Left colon (tissue), 2 donors: ENCODE results near the gene AHCY. TPM values are rescaled to one million over a fixed set of nuclear protein-coding genes. Genes with fewer than 3 reads are reported as not detected.
"Not testable (repeated sequence)": the region's sequence is repeated elsewhere in the genome, so short reads cannot be mapped to it uniquely, and the experiment has no call there.

ENCODE experiments used
- ATAC-seq: fragments of 200-7000 bp; cut with Tn5 transposase; one replicate; pipeline ENCODE4 v1.9.1; 2020; ENCODE audit warnings: mild to moderate bottlenecking, moderate library complexity
- DNase-seq, 2 donors: peaks; one replicate each; pipeline ENCODE4 v3.0.0-alpha.2; 2020
- intact Hi-C, 2 donors: fragments of 100-400 bp; cut with DNase I in 1 of 2; cut with micrococcal nuclease in 1 of 2; formaldehyde crosslinking; loops; one replicate each; pipeline versions ENCODE4 v1.11.2 to v1.14.0; 2022; cut with DNase I, micrococcal nuclease
- total RNA-seq, 2 donors: library from RNA; stranded (reverse); fragmentation: NEBNext Ultra II Directional; extraction: Animal tissue kit (Norgen Biotek cat#: 25700); gene quantifications; one replicate each; pipeline ENCODE4 v1.2.1, GENCODE V29; 2021
- donor health status: DM: no; HTN: no; CAD: no.
- donor health status: DM: yes; HTN: yes; CAD: no.

The AHCY gene
- total RNA-seq, 2 donors from 2014 or later = 72.9 to 73.9 TPM

DNA sequence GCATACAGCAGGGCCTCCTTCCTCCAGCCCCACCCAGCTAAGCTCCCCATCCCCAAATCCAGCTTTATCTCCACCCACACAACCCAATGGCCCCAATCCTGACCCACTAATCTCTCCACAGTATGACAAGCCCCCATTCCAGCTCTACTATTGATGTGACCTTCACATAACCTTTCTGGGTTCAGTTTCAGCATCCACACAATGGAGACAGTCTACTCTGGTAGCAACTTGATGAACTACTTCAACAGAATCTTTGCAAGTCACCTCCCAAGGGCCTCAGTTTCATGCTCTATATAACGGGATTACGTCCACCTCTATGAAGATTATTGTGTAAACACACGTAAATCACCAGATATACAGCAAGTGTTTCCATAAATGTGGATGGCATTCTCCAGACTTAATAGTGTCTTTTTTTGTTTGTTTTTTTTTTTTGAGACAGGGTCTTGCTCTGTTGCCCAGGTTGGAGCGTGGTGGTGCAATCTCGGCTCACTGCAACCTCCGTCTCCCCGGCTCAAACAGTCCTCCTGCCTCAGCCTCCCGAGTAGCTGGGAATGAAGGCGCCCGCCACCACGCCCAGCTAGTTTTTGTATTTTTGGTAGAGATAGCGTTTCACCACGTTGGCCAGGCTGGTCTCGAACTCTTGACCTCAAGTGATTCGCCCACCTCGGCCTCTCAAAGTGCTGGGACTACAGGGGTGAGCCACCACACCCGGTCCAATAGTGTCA lies 1.4 kb downstream of the AHCY start:
- intact Hi-C loops = no loop called here
- DNase-seq (peak in 1 of 2 donors; percentile 18), ATAC-seq (no peak)

DNA sequence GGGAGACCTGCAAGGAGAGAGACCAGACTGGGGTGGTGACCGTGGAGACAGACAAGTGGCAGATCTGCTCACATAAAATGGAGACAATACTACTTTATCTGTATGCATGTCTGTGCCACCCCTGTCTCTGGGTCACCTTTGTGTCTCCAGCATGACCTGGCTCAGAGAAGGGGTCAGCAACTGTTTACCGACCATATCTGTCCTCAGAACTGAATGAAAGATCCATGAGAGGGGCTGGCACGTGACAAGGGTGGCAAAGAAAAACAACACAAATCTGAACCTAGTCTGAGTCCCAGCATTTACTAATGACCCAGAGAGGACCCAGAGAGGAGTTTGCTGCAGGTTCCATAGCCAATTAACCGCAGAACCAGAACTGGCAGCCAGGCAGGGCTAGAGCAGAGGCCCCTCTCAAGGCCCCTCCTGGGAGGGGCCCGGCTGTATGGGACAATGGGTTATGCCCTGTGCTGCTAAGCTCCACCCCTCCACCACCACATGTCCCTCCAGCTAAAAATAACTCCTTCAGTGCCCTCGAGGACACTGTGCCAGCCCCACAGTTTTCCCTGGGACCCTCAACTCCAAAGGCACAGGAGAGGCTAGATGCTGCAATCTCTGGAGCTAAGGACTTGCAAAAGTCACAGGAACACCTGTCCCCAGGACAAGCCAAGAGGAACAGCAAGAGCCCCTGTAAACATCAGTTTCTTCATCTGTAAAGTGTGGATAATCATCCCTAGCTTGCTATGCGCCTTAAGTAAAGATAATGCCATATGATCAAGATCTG lies 2.2 kb downstream of the AHCY start:
- DNase-seq (no peak), ATAC-seq (no peak)
- intact Hi-C loops = no loop called here

DNA sequence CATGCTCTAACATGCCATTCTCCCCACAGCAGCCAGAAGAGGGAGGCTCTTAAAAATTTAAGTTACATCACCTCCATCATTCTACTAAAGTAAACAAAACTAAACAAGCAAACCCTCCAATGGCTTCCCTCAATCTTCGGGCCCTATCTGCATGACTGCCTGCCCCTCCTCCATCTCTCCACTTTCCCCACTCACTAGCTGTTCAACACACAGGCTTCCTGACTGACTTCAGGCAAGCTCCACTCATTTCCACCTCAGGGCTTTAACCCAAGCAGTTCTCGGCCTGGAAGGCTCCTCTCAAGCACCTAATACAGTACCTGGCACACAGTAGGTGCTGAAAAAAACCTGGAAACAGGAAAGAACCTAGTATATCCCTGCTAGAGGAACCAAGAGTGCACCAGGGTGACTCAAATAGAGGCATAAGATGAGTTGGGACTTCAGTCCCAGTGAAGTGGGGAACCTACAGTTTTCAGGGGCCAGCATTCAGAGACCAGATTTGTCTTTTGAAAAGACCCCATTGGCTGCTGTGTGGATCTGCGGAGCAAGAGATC lies 2.8 kb downstream of the AHCY start:
- intact Hi-C loops = no loop called here
- no peak for DNase-seq

DNA sequence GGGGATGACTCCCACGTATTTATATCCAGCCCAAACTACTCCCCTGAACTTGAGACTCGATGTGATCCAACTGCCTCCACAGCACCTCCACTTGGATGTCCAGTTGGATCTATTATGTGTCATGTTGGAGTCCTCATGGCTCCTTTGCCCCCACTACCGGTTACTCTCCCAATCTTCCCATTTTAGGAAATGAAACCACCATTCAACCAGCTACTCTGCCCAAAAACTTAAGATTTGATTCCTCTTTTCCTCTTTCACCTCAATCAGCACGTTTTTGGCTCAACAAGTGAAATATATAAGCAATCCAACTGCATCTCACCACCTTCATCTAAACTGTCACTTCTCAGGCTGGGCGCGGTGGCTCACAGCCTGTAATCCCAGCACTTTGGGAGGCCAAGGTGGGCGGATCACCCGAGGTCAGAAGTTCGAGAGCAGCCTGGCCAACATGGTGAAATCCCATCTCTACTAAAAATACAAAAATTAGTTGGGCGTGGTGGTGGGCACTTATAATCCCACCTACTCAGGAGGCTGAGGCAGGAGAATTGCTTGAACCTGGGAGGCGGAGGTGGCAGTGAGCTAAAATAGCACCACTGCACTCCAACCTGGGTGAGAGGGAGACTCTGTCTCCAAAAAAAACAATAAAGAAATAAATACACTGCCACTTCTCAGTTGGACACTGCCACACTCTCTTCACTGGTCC lies 3.4 kb downstream of the AHCY start:
- ATAC-seq (no peak), DNase-seq (no peak)
- intact Hi-C loops = no loop called here

More for the DNA sequence above, 2.8 kb downstream of the AHCY start:
- ATAC-seq = no peak

GRCh38 chr20:34298294-34298784 lies 4.8 kb downstream of the AHCY start:
- ATAC-seq, DNase-seq, intact Hi-C loops: not testable (repeated sequence)

DNA sequence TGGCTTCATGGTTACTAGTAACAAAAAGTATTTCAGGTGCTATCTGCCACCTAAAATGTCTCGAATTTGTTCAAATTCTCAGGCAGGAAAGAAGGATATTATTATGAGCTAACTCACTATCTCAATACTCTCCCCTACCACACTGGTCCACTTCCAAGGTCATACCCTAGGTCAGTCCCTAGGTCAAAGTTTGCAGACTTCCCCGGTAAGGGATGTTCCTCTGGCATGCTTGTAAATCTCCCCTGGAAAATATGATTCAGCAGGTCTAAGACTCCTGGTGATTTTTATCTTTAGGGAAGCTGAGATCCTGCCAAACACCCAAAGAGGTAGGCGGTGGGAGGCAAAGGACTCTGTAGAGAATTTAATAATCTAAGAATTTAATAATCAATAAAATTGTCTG lies 6.7 kb downstream of the AHCY start:
- no peak for ATAC-seq
- intact Hi-C loops = no loop called here
- DNase-seq = no peak

DNA sequence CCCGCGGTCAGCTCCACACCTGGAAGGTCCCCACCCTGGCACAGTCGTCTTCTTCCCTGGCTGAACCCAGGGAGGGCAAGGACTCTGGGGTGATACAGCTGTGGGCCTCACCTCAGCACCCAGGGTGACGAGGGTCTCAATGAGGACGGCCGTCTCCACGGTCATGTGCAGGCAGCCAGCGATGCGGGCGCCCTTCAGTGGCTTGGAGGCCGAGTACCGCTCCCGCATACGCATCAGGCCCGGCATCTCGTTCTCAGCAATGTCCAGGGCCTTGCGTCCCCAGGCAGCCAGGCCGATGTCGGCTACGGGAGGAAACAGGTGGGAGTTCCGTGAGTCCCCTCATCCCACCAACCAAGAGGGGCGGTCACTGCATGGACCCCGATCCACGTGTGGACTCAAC lies 7.9 kb downstream of the AHCY start:
- DNase-seq = no peak
- ATAC-seq = no peak
- intact Hi-C loops = no loop called here

DNA sequence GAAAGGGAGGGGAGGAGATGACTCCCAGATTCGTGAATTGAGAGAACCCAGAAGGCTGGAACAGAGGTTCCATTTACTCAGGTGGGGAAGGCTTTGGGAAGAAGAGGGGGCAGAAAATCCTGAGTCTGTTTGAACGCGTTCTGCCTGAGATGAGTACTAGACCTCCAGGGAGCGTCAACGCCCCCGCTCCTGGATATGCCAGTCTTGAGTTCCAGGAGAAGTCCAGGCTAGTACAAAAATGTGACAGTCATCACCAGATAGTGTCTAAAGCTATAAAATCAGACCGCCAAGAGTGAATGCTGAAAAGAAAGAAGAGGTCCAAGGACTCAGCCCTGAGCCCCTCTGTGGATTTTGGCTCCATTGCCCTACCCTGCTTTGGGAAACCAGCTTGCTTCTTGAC lies 8.6 kb downstream of the AHCY start:
- intact Hi-C loops = no loop called here
- no peak for DNase-seq
- no peak for ATAC-seq

DNA sequence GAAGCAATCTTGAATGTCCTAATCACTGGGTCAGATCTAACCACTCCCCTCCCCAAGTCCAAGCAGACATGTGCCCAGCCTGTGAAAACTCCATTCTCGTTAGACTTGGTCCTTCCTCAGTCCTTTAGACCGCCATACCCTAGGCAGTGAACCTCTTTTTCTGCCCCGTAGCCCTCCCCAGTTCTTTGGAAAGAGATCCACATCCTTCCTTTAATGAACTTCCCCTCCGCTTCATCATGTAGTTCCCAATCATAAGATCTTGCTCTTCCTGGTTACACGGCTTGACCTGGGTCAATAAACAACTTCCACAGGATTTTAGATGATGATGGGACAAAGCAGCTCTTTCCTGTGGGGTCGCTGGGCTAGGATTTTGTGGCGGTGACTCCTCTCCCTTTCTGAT lies 9.6 kb downstream of the AHCY start:
- ATAC-seq (no peak), DNase-seq (no peak)
- intact Hi-C loops = no loop called here

GRCh38 chr20:34293119-34293518 lies 10.0 kb downstream of the AHCY start:
- ATAC-seq (no peak), DNase-seq (no peak)
- intact Hi-C loops = no loop called here

GRCh38 chr20:34292496-34292895 lies 10.7 kb downstream of the AHCY start:
- intact Hi-C loops = no loop called here
- ATAC-seq (no peak), DNase-seq (no peak)

DNA sequence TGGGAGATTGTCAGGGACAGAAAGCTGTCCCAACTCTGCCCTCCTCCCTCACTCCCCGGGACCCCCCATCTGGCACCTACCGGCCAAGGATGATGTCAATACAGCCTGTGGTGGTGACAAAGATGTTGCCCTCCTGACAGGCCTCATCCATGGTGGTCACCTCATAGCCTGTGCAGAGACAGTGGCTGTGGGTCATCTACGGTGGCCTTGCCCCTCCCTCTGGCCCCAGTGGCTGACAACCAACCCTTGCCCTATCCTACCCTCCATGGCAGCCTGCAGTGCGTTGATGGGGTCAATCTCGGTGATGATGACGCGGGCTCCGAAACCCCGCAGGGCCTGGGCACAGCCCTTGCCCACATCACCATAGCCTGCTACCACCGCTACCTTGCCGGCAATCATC lies 12.7 kb downstream of the AHCY start:
- no peak for DNase-seq
- intact Hi-C loops = no loop called here
- ATAC-seq = no peak

DNA sequence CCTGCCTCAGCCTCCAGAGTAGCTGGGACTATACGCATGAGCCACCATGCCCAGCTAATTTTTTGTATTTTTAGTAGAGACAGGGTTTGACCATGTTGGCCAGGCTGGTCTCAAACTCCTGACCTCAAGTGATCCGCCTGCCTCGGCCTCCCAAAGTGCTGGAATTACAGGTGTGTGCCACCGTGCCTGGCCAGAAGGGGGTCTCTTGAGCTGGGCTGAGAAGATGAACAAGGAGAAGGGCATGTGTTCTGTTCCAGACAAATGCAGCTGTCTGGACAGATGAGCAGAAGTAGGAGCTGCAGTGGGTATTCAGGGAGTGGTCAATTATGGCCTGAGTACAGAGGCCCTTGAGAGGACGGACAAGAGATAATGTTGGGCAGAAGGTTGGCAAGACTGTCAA lies 15.7 kb downstream of the AHCY start:
- DNase-seq, ATAC-seq, intact Hi-C loops: not testable (repeated sequence)

GRCh38 chr20:34285450-34285849 lies 17.7 kb downstream of the AHCY start:
- DNase-seq = no peak
- intact Hi-C loops = no loop called here
- no peak for ATAC-seq

GRCh38 chr20:34283844-34284243 lies 19.3 kb downstream of the AHCY start:
- DNase-seq (no peak), ATAC-seq (no peak)
- intact Hi-C loops = no loop called here

- intact Hi-C loops = no loop called here
- no peak for DNase-seq
- no peak for ATAC-seq
Measured at GRCh38 chr20:34282041-34282440, 21.1 kb downstream of the AHCY start.

DNA sequence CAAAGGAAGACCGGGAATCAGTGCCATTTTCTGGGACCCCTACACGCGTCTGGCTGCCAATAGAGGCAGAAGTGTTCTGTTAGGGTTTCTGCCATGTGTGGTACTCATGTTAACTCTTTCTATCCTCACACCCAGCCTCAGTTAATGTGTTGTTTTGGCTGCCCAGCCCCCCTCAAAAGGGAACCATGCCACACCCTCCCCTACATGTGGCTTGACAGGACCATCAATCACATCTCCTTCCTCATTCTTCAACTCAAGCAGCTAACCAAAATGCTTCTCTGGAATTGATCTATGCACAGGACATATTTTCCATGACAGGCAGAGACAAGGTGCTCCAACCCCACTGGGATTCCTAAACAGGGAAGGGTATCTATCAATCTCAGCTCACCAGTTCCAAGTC lies 22.0 kb downstream of the AHCY start:
- intact Hi-C loops = no loop called here
- no peak for ATAC-seq
- no peak for DNase-seq

DNA sequence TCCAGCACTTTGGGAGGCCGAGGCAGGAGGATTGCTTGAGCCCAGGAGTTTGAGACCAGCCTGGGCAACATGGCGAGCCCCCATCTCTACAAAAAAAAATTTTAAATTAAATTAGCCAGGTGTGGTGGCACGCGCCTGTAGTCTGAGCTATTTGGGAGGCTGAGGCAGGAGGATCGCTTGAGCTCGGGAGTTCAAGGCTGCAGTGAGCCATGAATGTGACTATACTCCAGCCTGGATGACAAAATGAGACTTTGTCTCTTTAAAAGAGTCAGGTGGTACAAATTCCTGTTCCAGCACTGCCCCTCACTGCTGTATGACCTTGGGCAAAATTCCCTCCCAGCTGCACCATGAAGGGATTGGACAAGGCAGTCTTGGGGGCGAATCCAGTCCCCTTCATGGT lies 28.5 kb downstream of the AHCY start:
- ATAC-seq = no peak
- DNase-seq = no peak
- intact Hi-C loops = no loop called here

- no peak for ATAC-seq
- intact Hi-C loops = no loop called here
Measured at GRCh38 chr20:34271956-34272355, 31.2 kb downstream of the AHCY start.

More at GRCh38 chr20:34271956-34272355, 31.2 kb downstream of the AHCY start:
- no peak for DNase-seq
